AG09319 (cell line): ENCODE data around the gene SCN3B.

Source experiments
- DNase-seq: peaks from one replicate; pipeline ENCODE4 v3.0.0-alpha.2; 2010; ENCODE audit warnings: low read depth; ENCODE audit errors: extremely low read depth
- CTCF ChIP-seq: IDR thresholded peaks from 2 replicates; pipeline ENCODE4 v1.5.1; 2011; ENCODE audit warnings: low read depth, mild to moderate bottlenecking, inconsistent platforms, low read length, moderate library complexity

SCN3B gene

GRCh38 chr11:123694551-123694950, 40.1 kb upstream of the SCN3B start:
- peak; percentile 2 for DNase-seq
- no peak for TF ChIP-seq CTCF

GRCh38 chr11:123692961-123693360, 38.5 kb upstream of the SCN3B start:
- no peak for DNase-seq
- TF ChIP-seq CTCF, result no peak

- TF ChIP-seq CTCF, result no peak
- DNase-seq, result no peak
These were observed 36.1 kb upstream of the SCN3B start for GRCh38 chr11:123690485-123690884.

DNA sequence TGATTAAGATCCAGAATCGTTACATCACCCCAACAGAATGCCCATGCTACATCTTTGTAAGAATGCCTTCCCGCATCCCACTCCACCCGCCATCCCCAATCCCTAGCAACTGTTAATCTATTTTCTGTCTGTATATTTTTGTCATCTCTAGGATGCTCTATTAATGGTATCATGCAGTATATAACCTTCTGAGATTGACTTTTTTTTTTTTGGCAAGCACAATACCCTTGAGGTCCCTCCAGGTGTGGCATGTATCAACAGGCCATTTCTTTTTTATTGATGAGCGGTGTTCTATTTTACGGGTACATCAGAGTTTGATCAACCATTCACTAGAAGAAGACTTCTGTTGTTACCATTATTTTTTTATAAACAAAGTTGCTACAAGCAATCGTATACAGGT, 30.2 kb upstream of the SCN3B start:
- TF ChIP-seq CTCF, result no peak
- DNase-seq, result no peak

GRCh38 chr11:123683428-123684170, 29.2 kb upstream of the SCN3B start:
- DNase-seq, result no peak
- no peak for TF ChIP-seq CTCF

DNA sequence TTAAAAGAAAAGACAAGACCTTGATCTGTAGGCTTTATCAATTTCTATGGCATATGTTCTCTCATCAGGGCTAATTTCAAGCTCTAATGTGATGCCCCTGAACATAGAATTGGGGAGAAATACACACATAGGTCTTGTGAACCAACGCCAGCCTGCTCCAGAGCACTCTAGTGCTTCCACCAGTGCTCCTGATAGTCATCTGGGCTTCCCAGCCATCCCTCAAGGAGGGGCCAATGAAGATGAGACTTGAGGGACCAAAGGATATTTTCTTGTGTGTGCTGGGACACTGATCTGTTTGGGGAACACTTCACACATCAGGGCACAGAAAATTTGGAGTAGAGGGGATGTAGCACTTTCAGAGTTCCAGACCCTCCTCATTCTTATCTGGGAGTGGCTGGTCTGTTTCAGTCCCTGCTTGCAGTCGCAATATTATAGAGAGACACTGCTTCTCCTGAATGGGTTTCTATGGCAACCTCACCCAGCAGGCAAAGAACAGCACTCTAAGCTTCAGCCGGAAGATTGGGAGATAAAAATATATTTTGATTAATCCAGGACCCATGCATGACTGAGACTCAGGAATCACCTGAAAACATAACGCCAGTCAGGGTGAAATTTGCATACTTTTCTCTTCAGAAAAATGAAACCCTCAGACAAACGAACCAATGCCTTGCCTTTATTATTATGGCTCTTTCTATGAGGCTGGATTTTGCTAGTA, 28.4 kb upstream of the SCN3B start:
- DNase-seq, result no peak
- TF ChIP-seq CTCF, result no peak

DNA sequence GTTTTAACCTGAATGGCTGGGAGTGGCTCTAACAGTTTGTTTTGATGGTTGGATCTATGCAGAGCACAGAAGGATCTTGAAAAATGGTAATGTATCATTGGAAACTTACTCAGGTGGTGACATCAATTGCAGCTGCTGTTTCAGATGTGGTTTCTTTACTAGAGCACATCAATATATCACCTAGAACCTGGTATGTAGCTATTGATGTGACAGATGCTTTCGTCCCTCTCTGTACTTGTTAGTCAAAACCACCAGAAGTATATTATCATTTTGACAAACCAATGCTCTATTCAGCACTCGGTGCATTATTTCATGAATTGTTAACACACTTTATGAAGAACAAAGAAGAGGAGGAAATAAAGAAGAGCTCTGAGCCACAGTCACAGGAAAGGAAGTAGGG, 26.6 kb upstream of the SCN3B start:
- no peak for TF ChIP-seq CTCF
- DNase-seq, result no peak
